Stimulated activated CD4-positive, alpha-beta T cell treated with anti-CD3 and anti-CD28 coated beads, Interleukin-4, amount 100 ng/mL, for 1 hour (primary cell): ENCODE results near the gene AKR1B15.
"Not testable (repeated sequence)": the region's sequence is repeated elsewhere in the genome, so short reads cannot be mapped to it uniquely, and the experiment has no call there.

ENCODE experiments used
- DNase-seq: peaks from one replicate; pipeline ENCODE4 v3.0.0-alpha.2; 2020

AKR1B15 gene

DNA sequence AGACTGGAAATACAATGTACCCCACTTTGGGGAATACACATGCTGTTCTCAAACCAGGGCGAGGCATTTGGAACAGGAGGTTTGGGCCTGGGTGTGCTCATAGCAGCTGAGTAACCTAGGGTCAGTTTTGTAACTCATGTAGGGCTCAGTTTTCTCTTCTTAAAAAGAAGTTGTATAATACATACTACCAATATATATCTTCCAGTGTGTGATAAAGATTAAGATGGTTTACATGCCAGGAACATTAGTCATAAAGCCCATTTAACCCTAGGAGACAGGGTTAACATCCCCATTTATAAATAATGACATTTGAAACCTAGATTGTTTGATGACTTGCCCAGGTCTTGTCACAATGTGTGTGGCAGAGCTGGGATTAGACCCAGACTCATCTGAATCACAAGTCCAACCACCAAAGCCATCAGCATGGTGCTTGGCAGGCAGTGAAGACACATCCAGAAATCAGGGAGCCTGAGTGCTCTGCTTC, 15.6 kb upstream of the AKR1B15 start:
- no peak for DNase-seq

DNA sequence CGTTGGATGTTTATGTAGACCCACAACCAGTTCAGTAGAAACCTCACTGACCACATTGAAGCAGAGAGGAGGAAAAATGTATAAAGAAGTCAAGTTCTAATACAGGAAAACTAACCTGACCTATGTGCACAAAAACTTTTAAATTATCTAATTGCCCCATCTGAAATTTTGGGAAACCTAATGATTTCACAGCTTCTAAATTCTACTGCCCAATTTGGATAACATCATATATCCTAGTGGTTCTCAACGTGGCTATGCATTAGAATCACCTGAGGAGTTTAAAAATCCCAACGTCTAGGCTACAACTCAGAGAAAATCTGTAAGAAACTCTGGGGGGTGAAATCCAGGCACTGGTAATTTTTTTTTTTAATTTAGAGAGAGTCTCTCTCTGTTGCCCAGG, 14.3 kb upstream of the AKR1B15 start:
- no peak for DNase-seq

DNA sequence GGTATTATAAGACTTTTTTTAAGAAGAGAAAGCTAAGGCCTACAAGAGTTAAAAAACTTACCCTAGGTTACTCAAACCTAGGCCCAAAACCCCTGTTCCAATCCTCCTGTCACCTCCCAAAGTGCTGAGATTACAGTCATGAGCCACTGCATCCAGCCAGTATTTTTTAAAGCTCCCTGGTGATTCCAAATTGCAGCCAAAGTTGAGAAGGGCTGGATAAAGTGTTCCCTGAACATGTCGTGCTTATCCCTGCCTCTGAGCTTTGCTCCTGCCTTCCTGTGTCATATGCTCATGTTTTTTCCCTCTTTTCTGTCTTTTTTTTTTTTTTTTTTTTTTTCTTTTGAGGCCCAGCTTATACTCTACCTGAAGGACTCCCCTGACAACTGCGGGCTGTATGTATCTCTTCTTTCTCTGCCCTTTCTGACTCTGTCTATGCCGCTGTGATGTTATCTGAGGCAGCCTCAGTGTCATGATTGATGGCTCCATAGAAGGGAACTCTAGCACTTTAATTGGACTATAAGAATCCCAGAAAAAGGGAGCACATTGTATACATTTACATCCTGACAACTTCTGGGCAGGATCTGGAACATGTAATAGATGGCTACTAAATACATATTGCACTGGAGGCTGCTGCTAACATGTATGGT, 13.5 kb upstream of the AKR1B15 start:
- DNase-seq: no peak

DNA sequence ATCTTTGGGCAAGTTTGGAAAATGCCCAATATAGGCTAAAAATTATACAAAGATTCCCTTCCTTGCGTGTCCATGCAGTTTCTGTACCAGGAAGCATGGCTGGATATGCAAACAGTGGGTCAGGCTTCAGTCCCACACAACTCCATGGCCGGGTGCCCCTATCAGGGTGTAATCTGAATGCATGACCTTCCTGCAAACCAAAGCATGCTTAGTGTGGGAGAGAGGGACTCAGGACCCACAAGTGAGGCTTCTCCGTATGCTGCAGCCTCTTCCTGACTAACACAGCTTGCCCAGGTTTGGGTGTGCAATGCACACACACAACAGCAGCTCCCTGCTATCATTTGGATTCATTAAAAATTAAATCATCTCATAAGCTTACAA, 13.0 kb upstream of the AKR1B15 start:
- DNase-seq: no peak

DNA sequence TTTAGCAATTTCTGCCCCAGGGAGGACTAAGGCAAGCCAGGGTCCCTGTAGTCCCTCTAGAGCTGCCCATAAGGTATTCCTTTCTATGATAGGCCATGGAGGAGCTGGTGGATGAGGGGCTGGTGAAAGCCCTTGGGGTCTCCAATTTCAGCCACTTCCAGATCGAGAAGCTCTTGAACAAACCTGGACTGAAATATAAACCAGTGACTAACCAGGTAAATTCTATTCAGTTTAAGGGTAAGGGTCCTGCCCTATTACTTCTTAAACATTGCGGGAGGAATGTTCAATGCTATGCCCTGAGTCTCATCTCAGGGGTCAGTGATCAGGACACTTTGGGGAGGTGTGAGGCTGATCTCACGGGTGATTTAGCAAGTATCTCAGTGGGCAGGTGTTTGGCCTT, 12.4 kb upstream of the AKR1B15 start:
- DNase-seq: not testable (repeated sequence)

DNA sequence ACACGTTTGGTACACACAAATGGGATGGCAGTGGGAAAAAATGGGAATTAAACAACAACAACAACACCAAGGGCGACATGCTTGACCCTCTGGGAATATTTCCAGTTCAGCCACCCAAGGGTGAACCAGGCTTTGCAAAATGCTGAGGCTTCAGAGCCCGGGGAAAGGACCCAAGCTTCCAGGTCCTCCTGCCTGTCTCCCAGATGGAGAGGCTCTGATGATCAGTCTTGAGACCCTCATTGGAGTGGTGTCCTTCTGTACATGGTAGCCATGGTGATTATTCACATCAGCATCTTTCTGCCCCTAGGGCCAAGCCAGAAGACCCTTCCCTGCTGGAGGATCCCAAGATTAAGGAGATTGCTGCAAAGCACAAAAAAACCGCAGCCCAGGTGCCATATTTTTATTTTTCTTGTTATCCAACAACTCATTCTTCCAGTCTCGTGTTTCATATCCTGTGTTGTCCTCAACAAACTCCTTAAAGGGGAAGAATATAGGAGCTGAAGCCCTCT, 11.6 kb upstream of the AKR1B15 start:
- DNase-seq: not testable (repeated sequence)

DNA sequence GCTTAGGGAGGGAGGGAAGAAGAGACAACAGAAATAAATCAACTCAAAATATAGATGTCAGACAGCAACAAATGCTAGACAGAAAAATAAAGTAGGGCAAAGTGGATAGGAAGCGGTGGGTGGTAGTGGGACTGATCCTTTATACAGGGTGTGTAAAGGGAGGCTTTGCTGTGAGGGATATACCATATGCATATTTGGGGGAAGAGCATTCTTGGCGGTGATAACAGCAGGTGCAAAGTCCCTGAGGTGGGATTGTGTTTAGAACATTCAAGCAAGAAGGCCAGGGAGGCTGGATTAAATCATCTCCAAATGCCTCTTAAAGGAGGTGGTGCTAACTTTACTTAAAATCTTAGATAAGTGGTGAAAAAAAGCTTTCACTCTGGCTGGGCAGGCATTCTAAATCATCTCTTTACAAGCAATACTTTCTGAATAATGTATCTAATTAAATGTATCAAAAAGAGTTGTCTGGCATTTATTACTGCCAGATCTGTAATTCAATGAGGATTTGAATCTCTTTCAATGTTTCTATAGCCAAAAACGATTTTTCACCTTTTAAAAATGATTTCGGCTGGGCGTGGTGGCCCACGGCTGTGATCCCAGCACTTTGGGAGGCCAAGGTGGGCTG, 9.4 kb upstream of the AKR1B15 start:
- no peak for DNase-seq

DNA sequence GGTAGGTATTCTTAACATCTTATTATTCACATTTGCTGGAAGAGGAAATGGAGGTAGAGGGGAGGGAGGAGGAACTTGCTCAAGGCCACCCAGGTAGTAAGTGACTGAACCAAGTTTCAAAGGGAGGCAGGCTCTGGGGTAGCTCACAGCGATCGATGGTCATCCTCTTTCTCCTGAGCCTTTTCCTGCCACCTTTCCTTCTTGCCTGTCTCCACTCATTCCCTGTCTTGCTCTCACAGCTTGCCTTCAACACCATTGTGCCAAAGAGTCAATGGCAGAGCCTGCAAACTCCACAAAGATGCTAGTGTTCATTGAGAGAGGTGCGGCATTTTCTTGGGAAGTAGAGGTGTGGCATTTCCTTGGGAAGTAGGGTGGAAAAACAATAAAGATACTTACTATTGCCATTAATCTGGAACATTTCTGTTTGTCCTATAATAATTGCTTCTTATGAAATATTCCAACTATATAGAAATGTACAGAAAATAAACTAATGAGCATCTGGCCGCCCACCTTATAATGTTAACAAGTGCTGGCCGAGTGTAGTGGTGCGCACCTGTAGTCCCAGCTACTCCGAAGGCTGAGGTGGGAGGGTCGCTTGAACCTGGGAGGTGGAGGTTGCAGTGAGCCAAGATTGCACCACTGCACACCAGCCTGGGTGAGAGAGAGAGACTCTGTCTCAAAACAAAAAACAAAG, 7.3 kb upstream of the AKR1B15 start:
- DNase-seq: not testable (repeated sequence)

DNA sequence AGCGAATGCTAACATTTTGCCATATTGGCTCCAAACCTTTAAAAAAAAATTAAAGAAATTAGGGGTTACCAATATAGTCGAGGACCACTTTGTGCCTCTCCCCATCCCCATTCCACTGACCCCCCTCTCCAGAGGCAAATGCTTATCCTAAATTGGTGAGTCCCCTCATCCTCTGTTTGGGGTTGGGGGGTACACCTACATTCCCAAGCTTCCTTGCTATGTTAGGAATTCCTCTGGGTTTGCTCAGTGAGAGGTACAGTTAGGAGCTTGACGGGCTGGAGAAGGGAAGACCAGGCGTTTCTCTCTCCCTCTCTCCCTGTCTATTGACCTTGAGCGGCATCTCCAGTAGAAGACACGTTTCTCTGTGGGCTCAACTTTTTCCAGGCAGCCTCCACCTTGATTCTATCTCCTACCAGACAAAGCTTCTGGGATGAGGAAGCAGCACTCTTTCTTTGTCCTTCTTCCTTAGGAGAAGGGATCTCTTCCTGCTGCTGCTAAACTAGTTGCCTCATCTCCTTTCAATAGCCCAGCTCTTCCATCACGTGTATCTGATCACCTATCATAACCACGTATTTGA, 6.6 kb upstream of the AKR1B15 start:
- DNase-seq: no peak

DNA sequence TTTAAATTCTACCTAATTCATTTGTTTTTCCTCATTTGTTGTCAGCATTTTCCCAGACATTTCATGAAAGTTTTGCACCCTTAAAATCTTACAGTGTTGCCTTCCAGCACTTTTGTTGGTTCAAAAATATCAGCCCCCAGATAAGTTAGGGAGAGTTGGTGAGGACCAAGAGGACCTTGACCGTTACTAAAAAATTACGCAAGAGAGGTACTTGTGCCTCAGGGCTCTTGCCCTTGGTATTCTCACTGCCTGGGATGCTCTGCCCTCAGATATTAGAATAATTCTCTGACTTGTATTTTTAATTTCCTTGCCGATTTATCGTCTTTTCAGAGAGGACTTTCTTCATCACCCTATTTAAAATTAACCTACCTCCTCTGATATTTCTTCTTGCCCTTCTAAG, 3.5 kb upstream of the AKR1B15 start:
- DNase-seq: no peak

DNA sequence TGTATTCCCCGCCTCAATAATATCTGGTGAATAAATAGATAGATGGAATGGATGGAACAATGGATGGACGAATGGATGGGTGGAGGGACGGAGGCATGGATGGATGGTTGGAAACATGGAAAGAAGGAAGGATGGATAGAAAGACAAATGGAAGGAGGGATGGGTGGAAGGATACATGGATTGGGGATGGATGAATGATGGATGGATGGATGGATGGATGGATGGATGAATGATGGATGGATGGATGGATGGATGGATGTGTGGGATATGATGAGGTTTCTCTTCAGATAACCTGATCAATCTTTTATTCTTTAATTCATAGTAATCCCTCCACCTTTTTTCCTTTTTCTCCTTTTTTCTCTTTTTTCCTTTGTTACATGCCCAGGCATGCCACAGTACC, 3.0 kb upstream of the AKR1B15 start:
- no peak for DNase-seq

DNA sequence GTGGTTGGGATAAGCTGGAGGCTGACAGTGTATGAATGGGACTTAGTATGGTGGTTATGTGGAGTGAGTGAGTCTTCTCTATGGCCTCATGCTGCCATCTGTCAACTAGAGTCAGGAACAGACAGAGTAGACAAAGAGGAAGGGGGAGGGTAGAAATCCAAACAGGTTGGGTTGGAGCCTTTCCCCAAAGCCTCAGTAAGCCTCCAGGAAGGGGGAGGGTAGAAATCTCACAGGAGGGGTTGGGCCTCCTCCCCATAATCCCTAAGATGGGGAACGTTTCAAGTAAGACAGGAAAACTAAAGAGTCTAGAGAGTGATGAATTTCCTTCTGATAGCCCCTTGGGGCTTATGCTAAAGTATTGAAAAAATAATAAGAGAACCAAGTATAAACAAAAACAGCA, 2.0 kb upstream of the AKR1B15 start:
- no peak for DNase-seq

DNA sequence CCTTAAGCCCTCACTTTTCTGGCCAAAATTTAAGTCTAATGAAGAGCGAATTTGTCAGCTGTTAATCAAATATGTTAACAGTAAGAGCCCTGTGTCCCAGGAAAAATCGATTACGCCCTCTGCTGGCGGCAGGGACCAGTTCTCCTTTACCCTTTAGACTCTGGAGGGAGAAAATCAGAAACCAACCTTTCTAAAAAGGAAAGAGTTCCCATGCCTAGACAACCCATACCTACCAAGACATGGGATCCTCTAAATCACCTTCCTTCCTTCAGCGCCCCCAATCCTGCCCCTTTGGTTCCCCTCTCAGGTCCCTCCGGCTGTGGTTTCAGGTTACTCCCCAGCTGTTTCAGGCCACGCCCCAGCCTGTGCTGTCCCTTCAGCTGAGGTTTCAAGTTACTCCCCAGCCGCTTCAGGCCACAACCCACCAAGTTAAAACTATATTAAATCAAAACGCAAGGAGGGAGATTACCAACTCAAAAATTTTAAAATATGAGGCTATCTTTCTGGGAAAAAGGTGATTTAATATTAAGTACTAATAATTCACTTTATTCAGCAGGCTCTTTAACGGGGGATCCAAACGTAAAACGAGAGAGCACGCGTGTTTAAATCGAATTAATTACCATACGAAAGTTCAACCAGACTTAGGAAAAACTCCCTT, 1.4 kb upstream of the AKR1B15 start:
- peak; percentile 73 for DNase-seq

DNA sequence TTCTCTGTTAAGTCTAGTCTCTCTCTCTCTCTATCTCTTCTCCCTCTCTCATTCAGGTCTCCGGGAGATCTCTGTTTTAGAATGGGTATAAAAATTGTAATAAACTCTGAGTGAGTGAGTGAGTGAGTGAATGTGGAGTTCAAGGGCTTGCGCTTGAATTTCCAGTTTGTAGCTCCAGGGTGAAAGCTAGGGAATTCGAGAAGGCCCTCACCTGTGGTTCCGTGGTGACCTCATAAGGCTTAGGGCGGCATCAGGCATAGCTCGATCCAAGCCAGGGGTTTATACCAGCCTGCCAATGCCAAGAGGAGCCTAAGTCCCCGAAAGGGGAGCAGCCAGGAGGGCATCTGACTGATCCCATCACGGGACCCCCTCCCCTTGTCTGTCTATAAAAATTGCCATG, 456 bp downstream of the AKR1B15 start:
- DNase-seq: no peak

DNA sequence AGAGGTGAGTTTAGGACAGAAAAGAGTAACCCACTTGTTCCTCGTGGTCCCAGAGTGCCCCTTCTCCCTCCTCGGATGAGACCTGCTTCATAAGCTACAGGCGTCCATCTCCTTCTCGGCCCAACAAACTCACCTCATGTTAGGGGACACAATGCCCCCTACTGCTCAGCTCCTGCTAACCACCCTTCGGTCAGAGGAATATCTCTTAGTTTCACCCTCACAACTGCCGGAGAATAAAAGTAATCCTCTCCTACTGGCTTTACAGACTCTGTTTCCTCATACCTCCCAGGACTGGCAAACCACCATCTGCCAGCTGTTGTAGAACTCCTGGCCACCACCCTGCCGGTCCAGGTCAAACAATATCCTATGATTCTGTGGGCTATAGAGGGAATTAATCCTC, 3.2 kb downstream of the AKR1B15 start:
- no peak for DNase-seq

DNA sequence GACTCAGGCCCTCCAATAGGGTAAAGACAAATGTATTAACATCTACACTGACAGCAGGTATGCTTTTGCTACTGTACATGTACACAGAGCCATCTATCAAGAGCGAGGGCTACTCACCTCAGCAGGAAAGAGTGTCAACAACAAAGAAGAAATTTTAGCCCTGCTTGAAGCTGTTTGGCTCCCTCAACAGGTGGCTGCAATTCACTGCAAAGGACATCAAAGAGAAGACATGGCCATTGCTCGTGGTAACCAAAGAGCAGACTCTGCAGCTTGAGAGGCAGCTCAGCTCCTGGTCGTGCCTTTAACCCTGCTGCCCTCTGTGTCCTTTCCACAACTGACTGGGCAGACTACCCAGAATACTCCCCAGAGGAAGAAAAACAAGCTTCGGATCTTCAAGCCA, 5.1 kb downstream of the AKR1B15 start:
- DNase-seq: no peak

DNA sequence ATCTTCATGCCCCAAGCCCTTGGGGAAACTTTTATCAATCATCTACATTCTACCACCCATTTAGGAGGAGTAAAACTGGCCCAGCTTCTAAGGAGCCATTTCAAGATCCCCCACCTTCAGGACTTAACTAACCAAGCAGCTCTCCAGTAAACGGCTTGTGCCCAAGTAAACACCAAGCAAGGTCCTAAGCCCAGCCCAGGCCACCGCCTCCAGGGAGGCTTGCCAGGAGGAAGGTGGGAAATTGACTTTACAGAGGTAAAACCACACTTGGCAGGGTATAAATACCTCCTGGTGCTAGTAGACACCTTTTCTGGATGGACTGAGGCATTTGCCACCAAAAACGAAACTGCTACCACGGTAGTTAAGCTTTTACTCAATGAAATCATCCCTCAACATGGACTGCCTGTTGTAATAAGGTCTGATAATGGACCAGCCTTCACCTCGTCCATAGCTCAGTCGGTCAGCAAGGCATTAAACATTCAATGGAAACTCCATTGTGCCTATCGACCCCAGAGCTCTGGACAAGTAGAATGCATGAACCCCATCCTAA, 5.6 kb downstream of the AKR1B15 start:
- DNase-seq: no peak

DNA sequence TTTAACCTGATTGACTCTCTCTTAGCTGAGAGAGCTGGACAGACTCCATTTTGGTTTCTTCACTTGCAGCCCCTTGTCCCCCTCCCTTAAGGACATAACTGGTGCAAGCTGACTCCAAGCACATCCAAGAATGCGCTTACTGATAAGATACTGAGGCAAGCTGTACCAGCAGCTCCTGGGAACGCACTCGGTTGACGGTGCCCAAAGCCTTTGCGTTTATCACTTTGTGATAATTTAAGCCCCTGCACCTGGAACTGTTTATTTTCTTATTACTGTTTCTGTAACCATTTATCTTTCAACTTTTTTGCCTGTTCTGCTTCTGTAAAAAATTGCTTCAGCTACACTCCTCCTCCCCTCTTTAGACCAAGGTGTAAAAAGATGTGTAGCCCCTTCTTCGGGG, 8.5 kb downstream of the AKR1B15 start:
- DNase-seq: no peak

DNA sequence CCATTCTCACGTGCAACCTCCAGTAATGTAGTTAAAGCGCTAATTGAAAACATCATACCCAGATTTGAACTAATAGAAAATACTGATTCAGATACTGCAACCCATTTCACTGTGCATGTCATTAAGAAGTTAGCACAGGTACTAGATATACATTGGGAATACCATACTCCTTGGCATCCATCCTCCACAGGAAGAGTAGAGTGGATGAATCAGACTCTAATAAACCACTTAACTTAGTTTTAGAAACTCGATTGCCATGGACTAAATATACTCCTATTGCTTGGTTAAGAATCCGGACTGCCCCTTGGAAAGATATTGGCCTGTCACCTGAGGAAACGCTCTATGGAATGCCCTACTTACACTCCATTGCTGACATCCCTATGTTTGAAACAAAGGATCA, 9.5 kb downstream of the AKR1B15 start:
- DNase-seq: no peak

DNA sequence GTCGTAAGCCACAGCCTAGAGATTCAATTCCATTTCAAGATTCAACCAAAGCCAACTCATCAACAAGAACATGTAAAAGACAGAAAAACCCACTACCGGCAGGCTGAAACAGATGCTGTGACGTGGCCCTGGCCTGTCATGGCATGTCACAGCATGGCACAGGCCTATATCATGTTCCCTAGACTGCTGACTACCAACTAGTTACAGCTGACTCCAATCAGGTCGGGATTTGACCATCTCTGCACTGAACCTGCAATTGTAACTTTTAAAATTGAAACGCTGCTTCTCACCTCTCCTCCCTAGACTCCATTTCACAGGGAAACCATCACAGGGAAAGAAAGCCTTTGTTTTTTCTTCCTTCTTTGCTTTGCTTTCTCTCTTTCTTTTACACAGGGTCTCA, 12.7 kb downstream of the AKR1B15 start:
- not testable (repeated sequence) for DNase-seq

DNA sequence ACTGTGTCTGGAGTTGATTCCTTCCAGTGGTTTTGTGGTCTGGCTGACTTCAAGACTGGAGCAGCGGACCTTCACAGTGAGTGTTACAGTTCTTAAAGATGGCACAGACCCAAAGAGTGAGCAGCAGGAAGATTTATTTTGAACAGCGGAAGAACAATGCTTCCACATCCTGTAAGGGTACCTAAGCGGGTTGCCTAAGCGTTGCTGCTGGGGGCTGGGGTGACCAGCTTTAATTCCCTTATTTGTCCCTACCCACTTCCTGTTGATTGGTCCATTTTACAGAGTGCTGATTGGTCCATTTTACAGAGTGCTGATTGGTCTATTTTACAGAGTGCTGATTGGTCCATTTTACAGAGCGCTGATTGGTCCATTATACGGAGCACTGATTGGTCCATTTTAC, 13.2 kb downstream of the AKR1B15 start:
- no peak for DNase-seq

DNA sequence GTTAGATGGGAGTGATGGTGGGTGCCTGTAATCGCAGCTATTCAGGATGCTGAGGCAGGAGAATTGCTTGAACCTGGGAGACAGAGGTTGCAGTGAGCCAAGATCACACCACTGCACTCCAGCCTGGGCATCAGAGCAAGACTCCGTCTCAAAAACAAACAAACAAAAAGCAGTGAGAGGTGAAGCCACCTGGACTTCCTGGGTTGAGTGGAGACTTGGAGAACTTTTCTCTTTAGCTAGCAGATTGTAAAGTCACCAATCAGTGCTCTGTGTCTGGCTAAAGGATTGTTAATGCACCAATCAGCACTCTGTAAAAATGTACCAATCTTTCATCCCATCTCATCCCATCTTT, 14.5 kb downstream of the AKR1B15 start:
- DNase-seq: not testable (repeated sequence)

DNA sequence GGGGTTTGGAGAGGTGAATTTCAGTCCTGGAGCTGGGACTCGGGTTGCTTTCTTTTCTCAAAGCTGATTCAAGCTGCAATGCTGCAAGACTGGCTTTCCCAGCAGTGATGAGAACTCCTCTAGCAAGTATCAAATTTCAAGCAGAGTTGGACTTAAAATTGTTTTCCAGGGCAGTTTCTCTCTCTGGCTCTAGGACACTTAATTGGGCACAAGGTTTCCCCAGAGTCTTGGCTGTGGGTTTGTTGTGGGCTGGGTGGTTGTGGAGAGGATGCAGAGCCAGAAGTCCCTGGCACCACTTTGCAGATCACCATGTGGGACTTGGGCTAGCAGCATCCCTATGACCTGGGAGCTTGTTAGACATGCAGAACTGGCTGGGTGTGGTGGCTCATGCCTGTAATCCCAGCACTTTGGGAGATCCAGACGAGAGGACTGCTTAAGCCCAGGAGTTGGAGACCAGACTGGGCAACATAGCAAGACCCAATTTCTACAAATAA, 16.8 kb downstream of the AKR1B15 start:
- no peak for DNase-seq
